MV-4-11 (cell line): ENCODE data around the gene MAML3.

Source experiments
- DNase-seq: peaks from one replicate; lab custom pipeline; 2025; lab: John Stamatoyannopoulos, UW

MAML3 gene

DNA sequence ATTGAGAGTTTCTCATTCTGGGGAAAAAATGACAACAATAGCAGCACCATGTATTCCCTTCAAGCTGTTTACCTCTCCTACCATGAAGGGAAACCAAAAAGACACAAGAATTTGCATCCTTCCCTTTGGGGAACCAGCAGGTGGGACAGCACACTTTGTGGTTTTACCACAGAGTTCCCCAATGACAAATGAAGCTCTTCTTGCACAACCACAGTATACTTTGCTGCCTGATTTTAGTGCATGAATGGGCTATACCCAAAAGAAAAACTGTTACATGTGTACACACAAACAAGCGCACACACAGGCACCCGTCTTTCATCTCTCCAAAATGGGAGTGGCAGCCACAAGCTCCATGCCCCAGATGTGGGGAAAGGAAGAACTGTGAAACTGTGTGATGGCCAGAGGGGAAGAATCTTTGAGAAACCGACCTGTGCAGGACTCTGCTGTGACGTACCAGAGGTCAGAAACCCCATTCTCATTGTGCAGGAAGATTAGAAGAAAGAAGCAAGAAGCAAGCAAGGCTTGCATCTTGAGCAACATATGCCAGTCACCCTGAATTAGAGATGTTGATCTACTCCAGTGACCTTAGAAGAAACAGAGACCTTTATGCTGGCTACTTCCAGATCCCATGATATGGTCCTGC lies 2.7 kb upstream of the MAML3 start:
- DNase-seq = peak; percentile 69

GRCh38 chr4:140154572-140154891 lies 548 bp upstream of the MAML3 start:
- no peak for DNase-seq

GRCh38 chr4:140153419-140153717 lies 616 bp downstream of the MAML3 start:
- DNase-seq = no peak

DNA sequence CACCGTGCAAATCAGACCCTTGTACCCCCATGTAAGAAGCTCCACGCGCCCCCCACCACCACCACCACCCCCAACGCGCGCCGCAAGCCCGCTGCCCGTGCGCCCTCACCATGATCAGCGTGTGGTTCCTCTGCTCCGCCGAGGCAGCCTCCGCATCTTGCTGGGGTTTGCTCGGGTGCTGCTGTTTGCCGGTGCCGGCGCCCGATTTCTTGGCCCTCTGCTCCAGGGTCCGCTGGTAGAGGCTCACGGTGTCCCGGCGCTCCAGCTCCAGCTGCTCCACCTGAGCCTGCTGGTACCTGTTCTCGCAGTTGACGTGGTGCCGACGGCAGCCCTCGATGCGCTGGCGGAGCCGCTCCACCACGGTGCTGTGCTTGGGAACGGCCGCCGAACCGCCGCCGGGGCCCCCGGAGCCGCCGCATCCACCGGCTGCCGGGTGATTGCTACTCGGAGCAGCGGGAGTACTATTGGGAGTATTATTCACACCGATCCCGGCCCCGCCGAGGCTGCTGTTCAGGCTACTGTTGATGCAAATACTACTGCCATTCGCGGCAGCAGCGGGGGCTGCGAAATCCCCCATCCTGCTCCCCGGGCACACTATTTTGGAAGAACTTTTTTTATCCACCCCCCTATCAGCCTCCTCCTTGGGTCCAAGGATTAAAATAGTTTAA lies 1.1 kb downstream of the MAML3 start:
- DNase-seq = no peak

DNA sequence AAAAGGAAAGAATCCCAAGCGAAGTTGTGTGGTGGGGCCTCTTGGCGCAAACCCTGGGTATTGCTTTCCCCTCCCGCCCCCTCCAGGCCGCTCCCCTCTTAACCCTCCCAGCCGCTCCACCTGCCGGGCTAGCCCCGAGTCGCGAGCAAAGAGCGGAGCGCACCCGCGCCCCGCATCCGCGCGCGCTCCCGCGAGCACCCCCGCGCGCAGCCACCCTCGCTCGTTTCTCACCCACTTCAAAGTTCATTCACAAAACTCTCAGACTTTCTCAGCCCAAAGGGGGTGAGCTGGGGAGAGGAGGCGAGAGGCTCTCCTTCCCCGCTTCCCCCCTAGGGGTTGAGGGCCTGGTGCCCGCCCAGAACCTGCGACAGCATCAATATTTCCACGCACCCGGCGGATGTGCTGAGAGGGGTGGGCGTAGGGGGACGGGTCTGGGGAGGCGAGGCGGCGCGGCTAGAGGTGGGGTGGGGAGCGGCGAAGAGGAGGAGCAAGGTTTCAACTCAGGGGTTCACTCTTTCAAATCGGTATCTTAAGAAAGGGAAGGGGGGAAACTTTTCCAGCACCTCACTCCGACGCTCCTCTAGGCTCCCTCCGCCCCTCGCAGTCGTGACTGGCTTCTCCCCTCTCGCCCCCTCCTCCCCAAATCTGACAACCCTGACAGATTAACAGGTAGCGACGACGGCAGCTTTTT lies 1.8 kb downstream of the MAML3 start:
- peak; percentile 60 for DNase-seq

DNA sequence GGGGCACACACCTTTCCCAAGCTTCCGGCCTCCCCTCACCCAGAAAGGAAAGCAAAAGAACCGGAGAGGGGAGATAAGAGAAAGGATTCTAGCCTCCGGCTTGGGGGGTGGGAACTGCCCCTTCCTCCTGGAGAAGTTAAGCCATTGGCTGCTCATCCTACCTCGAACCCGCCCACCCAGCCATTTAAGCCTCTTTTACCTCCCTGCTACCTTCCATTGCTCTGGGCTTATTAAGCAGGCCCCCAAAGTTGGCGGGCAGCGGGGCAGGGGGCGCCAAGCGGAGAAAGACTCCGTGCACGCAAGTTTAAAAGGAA lies 2.3 kb downstream of the MAML3 start:
- DNase-seq = peak; percentile 60

DNA sequence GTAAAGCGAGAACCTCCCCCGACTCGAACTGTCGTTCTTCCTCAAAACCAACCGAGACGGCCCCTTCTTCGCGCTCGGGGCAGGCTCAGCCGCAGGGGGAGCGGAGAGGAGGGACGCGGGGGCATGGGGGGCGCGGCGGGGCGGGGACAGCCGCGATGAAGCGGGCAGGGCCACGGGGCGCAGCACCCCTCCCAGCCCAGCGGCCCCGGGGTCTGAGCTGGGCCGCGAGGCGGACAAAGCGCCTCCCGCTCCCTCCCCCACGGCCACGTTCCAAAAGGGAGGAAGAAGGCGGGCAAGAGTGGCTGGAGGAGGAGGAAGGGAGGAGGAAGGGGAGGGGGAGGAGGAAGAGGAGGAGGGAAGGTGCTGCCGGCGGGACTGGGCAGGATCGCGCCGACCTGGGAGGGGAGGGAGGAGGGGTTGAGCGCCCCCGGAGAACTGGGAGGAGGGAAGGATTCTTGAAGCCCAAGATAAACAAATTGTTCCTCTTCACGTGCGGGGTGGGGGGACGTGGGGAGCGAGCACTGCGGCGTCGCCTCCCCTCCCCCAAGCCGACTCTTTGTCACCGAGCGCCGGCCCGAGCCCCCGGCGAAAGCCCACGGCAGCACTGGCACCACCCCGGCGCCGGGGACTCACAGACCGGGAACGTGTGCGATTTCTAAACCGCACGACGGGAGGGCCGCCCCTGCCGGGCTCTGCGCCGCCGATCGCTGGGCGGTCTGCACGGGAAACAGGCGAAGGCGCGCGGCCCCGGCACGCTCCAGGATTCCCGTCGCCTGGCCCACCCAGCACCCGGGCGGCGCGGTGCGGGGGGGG lies 2.9 kb downstream of the MAML3 start:
- DNase-seq = peak; percentile 88

GRCh38 chr4:140150636-140150885 lies 3.4 kb downstream of the MAML3 start:
- DNase-seq = no peak

- DNase-seq = no peak
Measured at GRCh38 chr4:140149846-140150635, 3.9 kb downstream of the MAML3 start.

- DNase-seq = no peak
Measured at GRCh38 chr4:140144050-140144449, 9.9 kb downstream of the MAML3 start.

DNA sequence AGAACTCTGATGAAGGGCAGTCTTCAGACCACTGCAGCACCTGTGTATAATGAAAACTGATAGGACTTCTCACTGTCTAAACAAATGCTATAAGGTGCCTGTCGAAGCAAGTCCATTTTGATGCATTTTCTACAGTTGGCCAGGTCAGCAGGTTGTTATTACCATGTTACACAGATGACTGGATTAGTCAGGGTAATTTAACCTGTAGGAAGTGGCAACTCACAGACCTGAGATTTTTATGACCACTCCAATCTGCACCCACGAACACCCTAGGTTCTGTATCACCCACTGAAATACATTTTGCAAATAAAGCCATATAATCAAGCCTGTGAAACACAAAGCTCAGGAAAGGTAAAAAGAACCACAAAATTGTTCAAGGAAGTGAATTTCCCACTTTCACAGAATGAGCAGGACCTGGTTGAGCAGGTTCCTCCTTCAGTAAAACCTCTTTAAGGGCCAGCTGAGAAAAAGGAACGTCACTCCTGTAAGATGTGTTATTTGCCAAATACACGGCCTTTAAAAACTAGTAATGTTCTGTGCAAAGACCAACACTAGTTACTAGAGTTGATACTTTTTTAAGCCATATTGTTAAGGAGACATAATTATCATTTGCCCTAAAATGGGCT lies 12.7 kb downstream of the MAML3 start:
- DNase-seq = no peak

GRCh38 chr4:140140566-140140965 lies 13.4 kb downstream of the MAML3 start:
- DNase-seq = no peak

DNA sequence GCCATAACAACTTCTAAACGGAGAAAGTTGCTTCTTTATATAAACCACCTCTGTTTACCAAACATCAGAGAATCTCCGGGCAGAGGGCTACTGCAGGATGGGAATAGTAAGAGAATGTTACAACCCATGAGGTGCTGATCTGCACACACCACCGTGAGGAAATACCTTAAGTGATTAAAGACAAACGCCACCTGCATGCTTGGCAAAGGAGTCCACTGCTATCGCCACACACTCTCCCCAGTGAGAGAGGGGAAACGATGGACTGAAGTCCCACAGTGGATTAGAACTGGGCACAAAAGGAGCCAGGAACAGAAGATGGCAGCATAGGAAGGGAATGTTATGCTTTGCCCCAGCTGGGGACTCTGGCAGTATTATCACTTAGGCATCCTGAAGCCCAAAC lies 15.6 kb downstream of the MAML3 start:
- DNase-seq = no peak

- no peak for DNase-seq
Measured at GRCh38 chr4:140137671-140138070, 16.3 kb downstream of the MAML3 start.

- DNase-seq = peak; percentile 65
Measured at GRCh38 chr4:140136509-140136908, 17.5 kb downstream of the MAML3 start.

DNA sequence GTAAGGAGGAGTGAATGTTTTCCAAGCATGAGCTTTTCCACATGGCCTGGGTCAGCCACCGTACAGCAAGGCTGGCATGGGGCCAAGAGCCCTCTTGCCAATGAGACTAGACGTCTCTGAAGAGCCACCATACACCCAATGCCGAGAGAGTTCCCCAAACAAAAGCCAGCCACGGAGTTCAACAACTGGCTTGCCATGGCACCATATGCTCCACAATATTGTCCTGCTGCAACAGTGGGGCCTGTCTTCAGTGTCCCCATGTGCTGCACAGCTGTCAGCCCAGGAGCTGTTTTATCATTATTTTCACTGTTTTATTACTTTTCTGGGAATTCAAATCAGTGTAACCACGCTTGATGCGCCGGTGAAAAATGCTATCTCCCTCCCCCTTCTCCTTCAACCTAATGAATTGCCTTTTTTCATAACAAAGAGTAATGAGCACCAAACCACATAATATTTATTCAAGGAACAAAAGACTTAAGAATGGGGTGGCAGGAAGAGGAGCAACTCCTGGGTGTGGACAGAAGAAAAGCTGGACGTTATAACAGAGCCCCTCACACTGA lies 18.4 kb downstream of the MAML3 start:
- DNase-seq = no peak

GRCh38 chr4:140134746-140135425 lies 19.1 kb downstream of the MAML3 start:
- no peak for DNase-seq

GRCh38 chr4:140133576-140133975 lies 20.4 kb downstream of the MAML3 start:
- DNase-seq = no peak

DNA sequence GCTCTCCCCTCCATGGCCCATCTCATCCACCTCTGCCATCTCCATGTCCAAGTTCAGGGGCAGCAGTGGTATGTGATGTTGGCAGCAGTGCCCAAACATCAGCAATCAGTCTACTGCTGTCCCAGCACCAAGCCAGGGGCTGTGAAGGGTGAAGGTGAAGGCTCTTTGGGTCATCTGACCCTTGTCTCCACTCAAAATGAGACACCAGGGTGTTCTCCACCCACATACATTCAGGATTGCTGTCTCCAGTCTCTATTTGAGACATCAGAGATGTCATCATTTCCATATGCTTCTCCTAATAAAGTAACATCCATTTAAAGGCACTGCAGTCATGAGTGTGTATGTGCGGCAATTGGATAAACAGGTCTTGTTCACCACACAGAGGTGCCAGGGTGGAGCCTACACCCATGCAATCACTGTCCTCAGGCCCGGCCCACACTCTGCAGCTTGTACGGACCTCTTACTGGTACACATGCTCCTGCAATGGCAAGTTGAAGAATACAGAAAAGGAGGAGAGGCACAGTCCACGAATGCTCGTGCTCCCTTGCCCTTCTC lies 22.2 kb downstream of the MAML3 start:
- DNase-seq = no peak

DNA sequence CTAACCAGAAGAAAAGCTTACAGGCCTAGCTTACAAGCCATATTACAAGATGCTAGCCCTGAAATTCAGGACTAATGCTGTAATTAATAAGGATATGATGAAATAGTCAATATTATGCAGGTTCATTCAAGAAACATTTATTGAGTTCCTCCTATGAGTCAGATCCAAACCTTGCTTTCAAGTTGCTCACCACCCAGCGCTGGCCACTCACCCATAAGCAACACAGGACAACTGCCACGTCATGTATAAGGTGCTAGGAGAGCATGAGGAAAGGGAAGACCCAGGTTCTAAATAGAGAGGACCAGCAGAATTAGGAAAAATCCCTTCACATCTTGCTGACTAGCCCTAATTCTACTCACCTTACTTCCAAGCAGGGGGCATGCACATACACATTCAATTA lies 23.3 kb downstream of the MAML3 start:
- no peak for DNase-seq

GRCh38 chr4:140127422-140127821 lies 26.6 kb downstream of the MAML3 start:
- DNase-seq = no peak
